Measurements from ENCODE around the gene RALGDS. TPM values are rescaled to one million over a fixed set of nuclear protein-coding genes. Genes with fewer than 3 reads are reported as not detected.
A peak's percentile ranks its signal among the peaks of the same experiment; 100 is the strongest.

RALGDS gene
- total and polyA plus RNA-seq, 9 of the 15 experiments (the other 6 are each of a cell fraction or from before 2014, with no cell fraction given) = 0.75 to 43.3 (median 27.1) TPM

- TF ChIP-seq TCF15 (CRISPR knock-in tag; IDR thresholded peaks at IDR 0.05) = no peak
- TF ChIP-seq NCOA4 (IDR thresholded peaks at IDR 0.05; ENCODE audit: partially characterized antibody) = no peak
- TF ChIP-seq TCF7 (IDR thresholded peaks at IDR 0.05; ENCODE audit: borderline replicate concordance) = no peak
- no peak for TF ChIP-seq MITF (IDR thresholded peaks at IDR 0.05)
- no peak for TF ChIP-seq MYBL2 (IDR thresholded peaks at IDR 0.05; ENCODE audit: low read depth)
- no peak for TF ChIP-seq MYBL2 (CRISPR knock-in tag; IDR thresholded peaks at IDR 0.05; ENCODE audit: borderline replicate concordance)
- no peak for TF ChIP-seq RFX7 (CRISPR knock-in tag; IDR thresholded peaks at IDR 0.05)
- TF ChIP-seq ZKSCAN8 (CRISPR knock-in tag; IDR thresholded peaks at IDR 0.05) = no peak
- no peak for TF ChIP-seq ZBTB33 (CRISPR knock-in tag; IDR thresholded peaks at IDR 0.05)
- no peak for TF ChIP-seq HINFP (tag; conservative IDR thresholded peaks at IDR 0.05; ENCODE audit: low read depth)
- no peak for TF ChIP-seq HOXB6 (CRISPR knock-in tag; IDR thresholded peaks at IDR 0.05; ENCODE audit: borderline replicate concordance)
- TF ChIP-seq DMBX1 (CRISPR knock-in tag; IDR thresholded peaks at IDR 0.05; ENCODE audit: borderline replicate concordance) = no peak
- no peak for TF ChIP-seq KDM2B (CRISPR knock-in tag; IDR thresholded peaks at IDR 0.05)
- no peak for TF ChIP-seq ZNF655 (CRISPR knock-in tag; IDR thresholded peaks at IDR 0.05)
- TF ChIP-seq BRD9 (IDR thresholded peaks at IDR 0.05; ENCODE audit: low read depth, partially characterized antibody) = no peak
- no peak for TF ChIP-seq NFRKB (IDR thresholded peaks at IDR 0.05; ENCODE audit: low read depth)
- TF ChIP-seq DNMT1 (IDR thresholded peaks at IDR 0.05) = no peak
- no peak for TF ChIP-seq POLR2AphosphoS5 (IDR thresholded peaks at IDR 0.05; ENCODE audit: control insufficient read depth, insufficient read depth, low read depth, low read length)
- TF ChIP-seq RBFOX2 (IDR thresholded peaks at IDR 0.05; ENCODE audit: low read depth, low read length) = 0 out of 2 replicates have a peak, but pooled peaks have one; percentile 23
- TF ChIP-seq ELF1 (tag; IDR thresholded peaks at IDR 0.05) = no peak
- no peak for TF ChIP-seq SNAPC5 (CRISPR knock-in tag; IDR thresholded peaks at IDR 0.05)
- TF ChIP-seq POLR2G (IDR thresholded peaks at IDR 0.05; ENCODE audit: low read depth, low read length) = peak; percentile 42; the same call in 1 of the 2 replicates
These were observed 62.3 kb downstream of the RALGDS start (continued) for GRCh38 chr9:133058550-133059320.
